Cerebellar nuclear complex (tissue), 1 donor: ENCODE measurements around the gene FCSK.

Experiments
- DNase-seq, 2 experiments: peaks; one replicate each; lab custom pipeline; 2025; lab: John Stamatoyannopoulos, UW

FCSK gene

DNA sequence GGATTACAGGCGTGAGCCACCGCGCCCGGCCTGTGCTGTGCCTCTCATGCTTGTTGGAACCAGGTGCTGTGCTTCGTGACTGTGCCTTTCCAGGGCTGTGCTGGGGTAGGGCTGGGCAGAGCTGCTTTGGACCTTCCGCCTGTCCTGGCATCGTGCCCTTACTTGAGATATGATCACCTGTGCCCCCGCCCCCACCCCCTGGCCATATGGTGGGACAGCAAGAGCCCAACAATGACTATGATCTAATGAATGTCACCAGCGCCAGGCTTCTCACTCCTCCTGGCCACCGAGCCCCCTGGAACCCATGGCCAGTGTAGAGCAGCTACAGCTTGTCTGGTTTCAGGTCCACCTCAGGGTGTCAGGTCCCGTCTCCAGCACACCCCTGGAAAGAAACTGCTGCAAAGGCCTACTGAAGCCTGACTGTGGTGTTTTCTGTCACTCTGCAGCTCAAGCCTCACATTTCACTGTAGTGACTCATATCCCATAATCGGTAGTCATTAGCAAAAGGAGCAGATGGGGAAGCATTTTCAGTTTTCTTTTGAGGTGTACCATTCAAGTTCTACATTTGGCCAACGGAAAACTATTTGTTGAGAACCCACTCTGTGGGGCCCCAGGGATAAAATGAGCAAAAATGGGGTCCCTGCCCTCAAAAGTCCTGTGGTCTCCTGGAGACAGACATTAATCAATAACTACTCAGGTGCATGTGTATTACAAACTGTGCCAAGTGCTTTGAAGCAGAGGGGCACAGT, 22.1 kb downstream of the FCSK start:
- DNase-seq, result peak in 1 of 2 experiments; percentile 74

DNA sequence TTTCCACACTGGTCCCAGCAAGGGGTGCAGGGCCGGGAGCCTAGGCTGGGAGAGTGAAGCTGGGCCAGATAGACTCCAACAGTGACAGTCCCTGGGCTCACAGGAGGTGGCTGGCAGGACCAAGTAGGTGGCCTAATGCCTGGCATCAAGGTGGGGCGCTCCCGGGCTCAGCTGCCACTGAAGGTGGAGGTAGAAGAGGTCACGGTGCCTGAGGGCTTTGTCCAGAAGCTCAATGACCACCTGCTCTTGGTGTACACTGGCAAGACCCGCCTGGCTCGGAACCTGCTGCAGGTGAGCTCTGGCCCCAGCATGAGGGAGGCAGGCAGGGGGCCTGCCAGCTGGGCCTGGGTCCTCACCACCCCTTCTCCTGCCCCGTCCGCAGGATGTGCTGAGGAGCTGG, 23.8 kb downstream of the FCSK start:
- DNase-seq, result no peak

DNA sequence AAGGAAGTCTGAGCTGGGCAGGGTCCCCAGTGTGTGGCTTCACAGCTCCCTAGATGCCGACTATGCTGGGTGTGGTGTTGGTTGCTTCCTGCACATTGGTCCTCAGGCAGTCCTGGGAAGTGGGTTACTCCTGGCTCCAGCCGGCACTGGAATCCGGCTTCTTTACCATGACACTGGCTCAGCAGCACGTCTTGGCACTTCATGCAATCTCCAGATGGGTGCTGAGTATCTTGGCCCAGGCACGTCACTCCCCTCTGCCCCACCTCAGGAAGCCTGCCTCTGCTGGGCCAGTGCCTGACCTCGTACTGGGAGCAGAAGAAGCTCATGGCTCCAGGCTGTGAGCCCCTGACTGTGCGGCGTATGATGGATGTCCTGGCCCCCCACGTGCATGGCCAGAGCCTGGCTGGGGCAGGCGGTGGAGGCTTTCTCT, 24.5 kb downstream of the FCSK start:
- no peak for DNase-seq

DNA sequence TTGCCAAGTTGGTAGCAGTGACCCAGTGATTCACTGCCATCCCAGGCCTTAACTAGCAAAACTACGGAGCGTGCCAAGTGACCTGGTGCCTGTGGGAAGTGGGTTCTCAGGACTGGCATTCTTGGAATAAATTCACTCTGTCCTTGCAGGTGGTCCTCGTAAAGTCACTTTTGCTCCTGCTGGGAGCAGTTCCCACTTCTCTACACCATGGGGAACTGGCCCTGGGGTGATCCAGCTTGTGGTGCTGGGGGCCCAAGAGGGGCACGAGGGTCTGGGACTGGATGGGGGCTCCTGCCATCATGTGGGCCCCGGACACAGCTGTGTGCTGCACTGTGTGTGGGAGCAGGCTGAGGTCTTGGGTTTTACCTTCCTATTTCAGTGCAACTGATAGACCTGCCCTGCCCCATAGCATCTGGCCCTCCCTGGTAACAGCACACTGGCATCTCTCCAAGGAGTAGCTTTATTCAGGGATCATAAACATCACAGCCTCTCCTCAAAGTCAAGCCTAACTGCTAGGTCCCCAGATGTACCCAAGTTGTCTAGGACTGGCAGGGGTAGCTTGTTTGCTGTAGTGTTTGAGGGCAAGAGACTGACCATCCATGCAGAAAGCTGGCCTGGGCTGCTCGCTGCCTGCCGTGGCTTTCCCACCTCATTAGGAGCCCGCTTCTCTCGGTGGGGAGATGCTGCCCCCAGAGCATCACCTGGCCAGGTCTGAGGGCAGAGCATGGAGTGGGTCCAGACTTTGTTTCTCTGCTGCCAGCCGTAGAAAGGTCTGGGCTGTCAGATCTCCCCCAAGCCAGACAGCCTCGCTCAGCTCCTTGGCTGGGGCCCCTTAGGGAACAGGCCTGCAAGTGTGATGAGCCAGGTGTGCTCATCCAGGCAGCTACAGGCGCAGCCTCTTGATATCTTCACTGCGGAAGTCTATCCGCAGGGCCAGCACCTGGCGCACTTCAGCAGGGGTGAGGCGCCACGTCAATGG, 26.0 kb downstream of the FCSK start:
- DNase-seq, result no peak

DNA sequence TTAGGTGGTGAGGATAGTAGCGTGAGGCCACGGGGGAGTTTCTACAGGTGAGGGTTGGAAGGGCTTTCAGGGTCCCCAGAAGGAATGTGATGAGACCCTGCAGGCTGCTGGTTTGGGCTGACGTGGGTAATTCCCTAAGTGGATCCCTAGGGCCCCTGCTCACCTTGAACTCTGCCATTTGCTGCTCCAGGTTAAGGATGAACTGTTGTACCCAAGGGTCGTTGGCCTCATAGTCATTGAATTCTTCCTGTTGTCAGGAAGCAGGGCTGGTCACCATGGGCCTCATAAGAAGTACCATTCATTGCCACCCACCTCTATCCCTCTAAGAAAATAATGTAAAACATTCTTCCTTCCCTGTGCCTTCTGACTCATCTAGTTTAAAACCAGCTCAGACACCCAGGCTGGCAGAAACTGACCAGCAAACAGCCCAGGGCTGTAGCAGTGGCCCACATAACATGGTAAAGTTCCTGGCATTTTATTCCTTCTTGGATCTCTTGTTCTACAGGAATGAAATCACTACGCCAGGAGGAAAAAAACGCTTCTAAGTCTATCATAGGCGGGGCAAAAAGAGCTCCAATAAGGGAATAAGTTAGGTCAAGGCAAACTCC, 27.6 kb downstream of the FCSK start:
- no peak for DNase-seq

DNA sequence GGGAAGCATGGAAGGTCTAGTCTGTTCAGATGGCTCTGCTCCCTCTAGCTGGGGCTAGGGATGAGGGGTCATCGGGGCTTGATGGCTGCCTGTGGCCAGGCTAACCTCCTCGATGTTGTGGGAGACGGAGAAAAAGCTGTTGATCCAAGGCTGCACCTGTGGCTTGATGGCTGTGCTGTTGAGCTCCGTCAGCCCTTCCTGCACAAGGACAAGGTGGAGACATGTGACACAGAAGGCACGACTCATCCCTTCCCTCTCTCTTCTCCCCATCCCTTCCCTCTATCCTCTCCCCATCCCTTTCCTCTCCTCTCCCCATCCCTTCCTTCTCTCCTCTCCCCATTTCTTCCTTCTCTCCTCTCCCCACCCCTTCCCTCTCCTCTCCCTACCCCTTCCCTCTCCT, 28.2 kb downstream of the FCSK start:
- no peak for DNase-seq

DNA sequence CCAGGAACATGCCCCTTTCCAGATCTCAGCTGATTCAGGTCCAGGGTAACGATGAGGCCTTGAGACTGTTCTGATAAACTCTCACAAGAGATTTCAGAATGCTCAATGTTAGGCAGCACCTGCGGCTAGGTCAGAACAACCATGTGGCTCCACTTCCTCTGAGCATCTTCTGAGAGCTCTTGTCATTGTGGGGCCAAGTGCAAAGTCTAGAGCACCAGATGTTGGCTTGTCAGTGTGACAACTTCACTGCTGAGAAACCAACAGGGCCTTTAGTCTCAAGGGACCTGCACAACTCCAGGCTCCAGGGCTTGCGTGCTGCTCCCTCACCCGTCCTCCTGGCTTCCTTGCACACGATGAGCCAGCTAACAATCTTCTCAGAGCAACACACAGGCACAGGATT, 29.0 kb downstream of the FCSK start:
- no peak for DNase-seq

DNA sequence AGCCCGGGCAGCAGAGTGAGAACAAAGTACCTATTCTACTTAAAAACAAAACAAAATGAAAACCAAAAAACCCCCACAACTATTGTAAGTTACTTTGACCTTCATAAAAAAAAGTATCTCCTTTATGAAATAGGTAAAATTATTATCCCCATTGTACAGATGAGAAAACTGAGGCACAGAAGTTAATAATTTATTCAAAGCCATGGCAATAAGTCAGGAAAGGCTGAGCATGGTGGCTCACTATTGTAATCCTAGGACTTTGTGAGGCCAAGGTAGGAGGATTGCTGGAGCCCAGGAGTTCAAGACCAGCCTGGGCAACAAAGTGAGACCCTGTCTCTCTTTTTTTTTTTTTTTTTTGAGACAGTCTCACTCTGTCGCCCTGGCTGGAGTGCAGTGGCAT, 30.5 kb downstream of the FCSK start:
- DNase-seq, result no peak

DNA sequence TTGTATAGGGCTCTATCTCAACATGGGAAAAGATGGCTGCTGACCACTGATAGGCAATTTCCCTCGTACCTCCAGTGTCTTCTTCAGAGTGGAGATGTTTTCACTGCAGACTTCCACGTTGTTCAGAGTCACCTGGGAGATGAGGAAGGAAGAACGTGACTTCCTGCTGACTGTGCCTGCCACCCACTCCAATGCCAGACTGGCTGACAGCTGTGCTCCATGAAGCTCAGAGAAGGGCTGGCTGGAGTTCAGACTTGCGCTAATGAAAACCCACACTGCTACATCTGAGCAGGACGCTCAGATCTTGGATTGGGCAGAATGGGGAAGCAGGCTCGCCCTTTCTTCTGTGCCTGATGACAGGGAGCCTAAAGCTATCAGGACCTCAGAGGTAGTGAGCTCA, 35.9 kb downstream of the FCSK start:
- no peak for DNase-seq

DNA sequence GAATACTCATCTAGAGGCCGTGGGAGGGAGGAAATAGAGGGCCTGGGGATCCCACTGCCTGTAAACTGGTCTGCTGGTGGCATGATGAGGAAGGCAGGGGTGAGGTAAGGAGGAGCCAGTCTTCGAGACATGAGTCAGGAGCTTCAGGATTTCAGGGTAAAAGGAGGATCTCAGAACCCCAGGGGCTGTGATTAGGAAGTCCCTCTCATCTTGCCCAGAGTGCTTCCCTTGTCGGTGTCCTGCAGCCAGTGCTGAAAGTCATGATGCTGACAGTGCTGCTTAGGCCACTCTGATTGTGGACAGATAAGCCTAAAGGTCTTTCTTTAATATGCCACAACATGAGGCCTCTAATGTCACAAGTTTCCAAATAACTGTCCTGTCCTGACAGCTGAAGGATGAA, 39.4 kb downstream of the FCSK start:
- no peak for DNase-seq

DNA sequence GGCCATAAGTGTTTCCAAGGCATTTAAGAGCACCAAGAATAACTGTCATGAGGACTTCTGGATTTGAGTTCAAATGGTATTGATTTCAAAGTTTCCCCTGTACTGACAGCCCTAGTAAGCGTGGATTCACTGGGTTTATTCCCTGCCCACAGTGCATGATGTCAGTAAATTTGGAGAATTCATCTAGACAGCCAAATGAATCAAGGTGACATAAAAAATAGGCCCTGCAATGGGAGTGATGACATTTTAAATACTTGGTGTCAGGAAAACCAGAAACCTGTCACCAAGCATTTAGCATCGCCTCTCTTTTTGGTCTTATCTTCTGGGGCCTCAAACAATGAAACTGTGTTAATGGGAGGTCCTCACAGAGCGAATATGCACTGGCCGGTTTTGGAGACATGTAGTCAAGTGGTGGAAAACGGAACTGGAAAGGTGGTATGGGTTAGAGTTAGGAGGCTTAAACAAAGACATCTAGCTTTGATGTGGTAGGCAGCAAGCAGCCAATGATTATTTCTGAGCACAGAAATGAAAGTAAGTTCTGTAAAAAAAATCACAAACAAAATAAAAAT, 39.9 kb downstream of the FCSK start:
- no peak for DNase-seq

DNA sequence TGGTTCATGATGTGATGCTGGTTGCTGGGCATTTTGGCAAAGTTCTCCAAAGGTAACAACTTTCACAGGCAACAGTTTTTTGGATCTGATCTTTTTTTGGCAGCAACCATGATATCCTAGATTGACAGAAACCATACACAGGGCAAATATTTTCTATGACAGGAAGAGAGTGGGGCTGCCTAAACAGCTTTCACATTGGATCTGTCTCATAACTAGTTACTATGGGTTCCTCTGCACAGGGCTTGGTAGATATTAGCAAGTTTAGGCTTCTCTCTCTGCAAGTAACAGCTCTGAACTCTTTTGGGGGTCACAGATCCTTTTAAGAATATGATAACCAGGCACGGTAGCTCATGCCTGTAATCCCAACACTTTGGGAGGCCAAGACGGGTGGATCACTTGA, 40.4 kb downstream of the FCSK start:
- no peak for DNase-seq

DNA sequence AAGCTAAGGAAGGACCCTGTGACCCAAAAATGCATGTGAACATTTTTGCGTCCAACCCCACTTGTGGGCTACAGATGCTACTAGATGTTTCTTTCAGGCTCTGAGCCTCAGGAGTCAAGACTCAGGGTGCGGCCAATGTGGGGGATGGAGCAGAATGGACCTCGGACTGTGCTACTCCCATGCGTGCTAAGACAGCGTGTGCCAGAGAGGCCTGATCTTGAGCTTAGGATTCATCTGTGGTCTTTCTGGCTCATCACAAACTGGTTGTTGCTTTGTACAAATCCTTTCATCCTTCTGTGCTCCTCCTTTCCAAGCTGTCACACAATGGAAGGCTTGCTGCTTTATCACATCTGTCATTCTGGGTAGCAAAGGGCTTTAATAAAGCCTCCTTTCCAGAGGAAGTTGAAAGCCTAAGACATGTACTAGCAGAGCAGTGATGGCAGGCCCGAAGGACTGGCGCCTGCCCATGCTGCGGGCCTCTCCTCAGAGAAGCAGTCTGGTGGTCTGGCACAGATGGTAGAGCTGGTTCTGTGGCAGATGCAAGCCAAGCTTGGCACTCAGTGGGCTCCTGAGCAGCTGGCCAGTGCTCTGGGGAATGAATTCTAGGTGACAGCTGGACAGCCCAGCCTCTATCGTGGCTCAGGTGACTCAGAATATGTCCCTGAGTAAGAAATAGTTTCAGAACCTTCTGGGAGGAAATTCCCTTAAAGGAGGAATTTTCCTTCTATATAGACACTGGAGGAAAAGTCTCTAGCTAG, 41.2 kb downstream of the FCSK start:
- no peak for DNase-seq

DNA sequence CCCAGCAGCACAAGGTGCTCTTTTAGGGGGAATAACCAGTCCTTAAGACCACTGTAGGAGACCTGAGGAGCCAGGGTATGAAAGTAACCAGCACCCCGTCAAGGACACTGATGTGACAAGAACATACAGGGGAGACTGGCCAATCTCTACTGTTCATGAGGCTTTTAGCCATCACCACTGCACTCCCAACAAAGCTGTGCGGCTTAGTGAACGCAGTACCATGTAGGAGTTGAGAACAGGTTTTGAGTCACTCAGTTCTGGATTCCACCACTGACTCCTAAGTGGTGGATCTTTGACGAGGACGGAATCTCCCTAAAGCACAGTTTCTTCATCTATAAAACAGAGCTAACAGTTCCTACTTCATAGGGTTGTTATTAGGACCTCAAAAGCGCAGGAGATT, 42.1 kb downstream of the FCSK start:
- DNase-seq, result no peak

DNA sequence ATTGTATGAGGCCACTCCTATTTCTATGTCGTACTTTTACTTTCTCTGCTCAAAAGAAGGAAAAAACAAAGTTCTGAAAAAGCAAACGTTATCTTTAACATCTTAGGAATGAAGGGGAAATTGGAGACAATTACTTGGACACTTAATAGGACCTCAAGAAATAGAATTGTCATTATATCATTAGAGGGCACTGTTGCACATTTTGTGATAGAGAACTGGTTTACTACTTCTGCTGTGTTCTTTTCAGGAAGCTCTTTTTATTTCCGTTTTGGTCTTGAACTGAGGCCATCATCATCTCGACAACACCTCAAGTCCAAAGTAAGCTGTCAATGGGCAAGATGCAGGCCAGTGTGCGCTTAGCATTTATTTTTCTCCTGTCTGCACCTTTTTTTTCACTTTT, 54.4 kb downstream of the FCSK start:
- no peak for DNase-seq

DNA sequence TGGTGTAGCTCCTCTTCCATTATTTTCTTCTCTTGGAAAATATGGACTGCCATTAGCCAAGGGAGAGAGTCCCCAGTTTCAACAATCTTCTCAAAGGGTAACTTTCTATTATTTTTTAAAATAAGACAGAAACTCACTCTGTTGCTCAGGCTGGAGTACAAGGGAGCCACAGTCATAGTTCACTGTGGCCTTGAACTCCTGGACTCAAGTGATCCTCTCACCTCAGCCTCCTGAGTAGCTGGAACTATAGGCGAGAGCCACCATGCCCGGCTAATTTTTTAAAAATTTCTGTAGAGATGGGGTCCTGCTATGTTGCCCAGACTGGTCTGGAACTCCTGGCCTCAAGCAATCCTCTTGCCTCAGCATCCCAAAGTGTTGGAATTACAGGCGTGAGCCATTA, 55.8 kb downstream of the FCSK start:
- no peak for DNase-seq

DNA sequence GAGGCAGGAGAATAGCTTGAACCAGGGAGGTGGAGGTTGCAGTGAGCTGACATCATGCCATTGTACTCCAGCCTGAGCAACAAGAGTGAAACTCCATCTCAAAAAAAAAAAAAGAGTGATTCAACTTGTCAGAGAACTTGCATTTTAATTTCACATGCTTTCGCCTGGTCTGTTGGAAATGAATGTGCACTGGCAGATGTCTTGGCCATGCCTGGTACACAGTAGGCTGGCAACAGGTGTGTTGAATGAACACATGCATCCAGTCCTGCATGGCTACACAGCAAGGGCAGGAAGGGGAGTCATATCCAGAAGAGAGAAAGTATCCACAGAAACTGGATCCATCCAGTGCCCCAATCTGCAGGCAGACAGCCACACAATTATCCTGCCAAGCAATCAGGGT, 57.4 kb downstream of the FCSK start:
- DNase-seq, result no peak

DNA sequence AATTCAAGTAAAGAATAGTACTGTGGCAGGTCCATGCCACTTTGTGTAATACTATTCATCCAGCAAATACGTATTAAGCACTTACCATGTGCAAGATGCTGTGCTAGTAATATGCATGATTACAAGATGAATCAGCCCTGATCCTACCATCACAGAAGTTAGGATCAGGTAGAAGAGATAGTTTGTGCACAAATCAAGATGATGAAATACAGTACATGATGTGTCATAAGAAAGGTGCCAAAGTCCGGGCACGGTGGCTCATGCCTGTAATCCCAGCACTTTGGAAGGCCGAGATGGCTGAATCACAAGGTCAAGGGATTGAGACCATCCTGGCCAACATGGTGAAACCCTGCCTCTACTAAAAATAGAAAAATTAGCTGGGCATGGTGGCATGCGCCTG, 58.1 kb downstream of the FCSK start:
- no peak for DNase-seq

DNA sequence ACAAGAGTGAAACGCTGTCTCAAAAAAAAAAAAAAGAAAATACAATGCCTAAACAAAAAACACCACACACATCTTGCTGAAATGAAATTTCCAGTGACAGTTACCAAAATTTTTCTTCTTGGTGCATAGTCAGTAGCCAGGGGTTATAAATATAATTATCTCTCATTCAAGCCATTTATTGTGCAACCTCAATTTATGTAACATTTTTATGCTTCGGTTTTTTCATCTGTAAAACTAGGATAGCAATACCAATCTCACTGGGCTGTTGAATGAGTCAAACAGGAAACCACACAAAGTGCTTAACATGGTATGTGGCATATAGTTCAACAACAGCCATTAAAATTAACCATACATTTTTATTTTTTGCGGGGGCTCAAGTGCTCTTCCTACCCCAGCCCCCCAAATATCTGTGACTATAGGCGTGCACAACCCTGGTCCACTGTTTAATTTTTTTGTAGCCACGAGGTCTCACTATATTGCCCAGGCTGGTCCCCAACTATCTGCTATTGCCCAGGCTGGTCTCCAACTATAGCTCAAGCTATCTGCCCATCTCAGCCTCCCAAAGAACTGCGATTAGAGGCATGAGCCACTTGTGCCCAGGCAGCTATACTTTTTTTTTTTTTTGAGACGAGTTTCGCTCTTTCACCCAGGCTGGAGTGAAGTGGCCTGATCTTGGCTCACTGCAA, 66.4 kb downstream of the FCSK start:
- DNase-seq, result no peak

DNA sequence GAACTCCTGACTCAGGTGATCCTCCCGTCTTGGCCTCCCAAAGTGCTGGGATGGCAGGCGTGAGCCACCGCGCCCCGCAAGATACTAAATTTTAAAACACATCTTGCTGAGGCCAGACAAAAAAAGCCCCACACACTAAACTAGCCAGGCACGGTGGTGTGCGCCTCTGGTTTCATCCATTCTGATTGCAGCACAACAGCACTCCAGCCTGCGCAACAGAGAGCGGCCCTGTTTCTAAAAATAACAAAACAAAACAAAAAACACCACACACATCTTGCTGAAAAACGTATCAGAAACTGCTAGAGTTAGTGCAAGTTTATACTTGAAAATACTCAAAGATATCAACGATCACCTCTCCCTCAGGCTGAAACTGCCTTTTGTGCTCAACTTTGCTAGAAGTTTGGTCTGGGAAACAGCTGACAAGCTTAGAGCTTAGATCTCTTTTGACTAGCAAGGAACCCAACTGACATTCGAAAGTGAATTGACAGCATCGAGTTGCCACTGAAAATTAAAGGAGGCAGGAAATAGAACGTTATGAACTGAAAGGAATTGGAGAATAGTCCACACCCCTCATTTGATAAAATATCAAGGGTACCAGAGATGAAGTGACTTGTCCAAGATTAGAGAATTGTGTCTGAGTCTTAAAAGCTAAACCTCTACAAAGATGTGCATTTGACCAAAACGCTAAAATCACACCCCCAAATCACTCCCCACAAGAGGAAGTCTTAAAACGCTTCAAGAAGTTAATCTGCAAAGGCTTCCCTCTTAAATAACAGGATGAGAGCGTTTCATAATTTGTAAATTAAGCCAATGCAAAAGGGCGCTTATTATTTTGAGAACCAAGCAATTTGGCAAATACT, 68.1 kb downstream of the FCSK start:
- no peak for DNase-seq
